KMS-11 (cell line): ENCODE results near the gene TEX48.
A peak's percentile ranks its signal among the peaks of the same experiment; 100 is the strongest.

ENCODE experiments used
- H2AFZ ChIP-seq: fragments of 200-600 bp; sonication (generic); 2 replicates; pipeline ENCODE4 v1.6.1; 2016; ENCODE audit warnings: antibody characterized with exemption, mixed run types, low read depth
- H3K27ac ChIP-seq: fragments of 200-600 bp; sonication (generic); 2 replicates; pipeline ENCODE4 v1.6.1; 2016; ENCODE audit warnings: mild to moderate bottlenecking, mixed run types
- H3K27me3 ChIP-seq: fragments of 200-600 bp; sonication (generic); 2 replicates; pipeline ENCODE4 v1.6.1; 2017; ENCODE audit warnings: mild to moderate bottlenecking, low read depth, mixed run types, moderate library complexity; ENCODE audit not compliant: insufficient read depth
- H3K36me3 ChIP-seq: fragments of 200-600 bp; sonication (generic); 2 replicates; pipeline ENCODE4 v1.6.1; 2017; ENCODE audit warnings: mild to moderate bottlenecking, mixed run types; ENCODE audit not compliant: insufficient read depth
- H3K4me1 ChIP-seq: fragments of 200-600 bp; sonication (generic); 2 replicates; pipeline ENCODE4 v1.6.1; 2016; ENCODE audit warnings: mild to moderate bottlenecking, low read depth, mixed run types; ENCODE audit not compliant: poor library complexity, severe bottlenecking
- H3K4me2 ChIP-seq: fragments of 200-600 bp; sonication (generic); 2 replicates; pipeline ENCODE4 v1.7.0; 2016; ENCODE audit warnings: mild to moderate bottlenecking, mixed run types
- H3K4me3 ChIP-seq: fragments of 200-600 bp; sonication (generic); IDR thresholded peaks from 2 replicates; pipeline ENCODE4 v1.6.1; 2017; ENCODE audit warnings: low read depth, low read length, mixed read lengths; ENCODE audit not compliant: insufficient read depth
- H3K79me2 ChIP-seq: fragments of 200-600 bp; sonication (generic); 2 replicates; pipeline ENCODE4 v1.6.1; 2016; ENCODE audit warnings: low read depth, mixed run types; ENCODE audit not compliant: insufficient read depth
- H3K9ac ChIP-seq: fragments of 200-600 bp; sonication (generic); 2 replicates; pipeline ENCODE4 v1.6.1; 2016; ENCODE audit warnings: mild to moderate bottlenecking, mixed run types
- H4K20me1 ChIP-seq: fragments of 200-600 bp; sonication (generic); 2 replicates; pipeline ENCODE4 v1.6.1; 2016; ENCODE audit warnings: mild to moderate bottlenecking, mixed run types; ENCODE audit not compliant: insufficient read depth
- TF ChIP-seq, protein P1 (sequence below): fragments of 200-600 bp; sonication (generic); conservative IDR thresholded peaks from 2 replicates; pipeline ENCODE4 v1.6.1; 2017; ENCODE audit warnings: low read depth, mild to moderate bottlenecking, antibody characterized with exemption, low read length, moderate library complexity, mixed read lengths

TEX48 gene

GRCh38 chr9:114655689-114656088, 26.3 kb downstream of the TEX48 start:
- H3K4me1 ChIP-seq: peaks cover 15% of the 10 kb centered on the region
- H3K36me3 ChIP-seq: no peaks in the 10 kb centered on the region
- H3K79me2 ChIP-seq: no peaks in the 10 kb centered on the region
- no peak overlapping the region for H3K4me2 ChIP-seq
- TF ChIP-seq, protein P1, sequence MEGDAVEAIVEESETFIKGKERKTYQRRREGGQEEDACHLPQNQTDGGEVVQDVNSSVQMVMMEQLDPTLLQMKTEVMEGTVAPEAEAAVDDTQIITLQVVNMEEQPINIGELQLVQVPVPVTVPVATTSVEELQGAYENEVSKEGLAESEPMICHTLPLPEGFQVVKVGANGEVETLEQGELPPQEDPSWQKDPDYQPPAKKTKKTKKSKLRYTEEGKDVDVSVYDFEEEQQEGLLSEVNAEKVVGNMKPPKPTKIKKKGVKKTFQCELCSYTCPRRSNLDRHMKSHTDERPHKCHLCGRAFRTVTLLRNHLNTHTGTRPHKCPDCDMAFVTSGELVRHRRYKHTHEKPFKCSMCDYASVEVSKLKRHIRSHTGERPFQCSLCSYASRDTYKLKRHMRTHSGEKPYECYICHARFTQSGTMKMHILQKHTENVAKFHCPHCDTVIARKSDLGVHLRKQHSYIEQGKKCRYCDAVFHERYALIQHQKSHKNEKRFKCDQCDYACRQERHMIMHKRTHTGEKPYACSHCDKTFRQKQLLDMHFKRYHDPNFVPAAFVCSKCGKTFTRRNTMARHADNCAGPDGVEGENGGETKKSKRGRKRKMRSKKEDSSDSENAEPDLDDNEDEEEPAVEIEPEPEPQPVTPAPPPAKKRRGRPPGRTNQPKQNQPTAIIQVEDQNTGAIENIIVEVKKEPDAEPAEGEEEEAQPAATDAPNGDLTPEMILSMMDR: no peak
- H3K9ac ChIP-seq: no peak overlapping the region
- H3K4me3 ChIP-seq: no peak overlapping the region
- H4K20me1 ChIP-seq: no peaks in the 10 kb centered on the region
- H3K27me3 ChIP-seq: no peaks in the 10 kb centered on the region
- H2AFZ ChIP-seq: no peak overlapping the region
- H3K27ac ChIP-seq: no peak overlapping the region

GRCh38 chr9:114653556-114654159, 28.3 kb downstream of the TEX48 start:
- Histone ChIP-seq H3K79me2 (no peaks in the 10 kb centered on the region), H2AFZ (peak overlapping the region; percentile 21; the same call in 1 of the 2 replicates), H3K4me2 (peak overlapping the region; percentile 23), H3K27ac (no peak overlapping the region), H3K36me3 (no peaks in the 10 kb centered on the region), H3K9ac (no peak overlapping the region), H3K4me3 (no peak overlapping the region), H4K20me1 (no peaks in the 10 kb centered on the region), H3K27me3 (no peaks in the 10 kb centered on the region), H3K4me1 (peaks cover 15% of the 10 kb centered on the region)
- TF ChIP-seq, protein P1: peak; percentile 93

GRCh38 chr9:114652776-114653555, 29.0 kb downstream of the TEX48 start:
- Histone ChIP-seq H3K79me2 (no peaks in the 10 kb centered on the region), H2AFZ (peak overlapping the region; percentile 21; the same call in 1 of the 2 replicates), H3K27ac (no peak overlapping the region), H4K20me1 (no peaks in the 10 kb centered on the region), H3K27me3 (no peaks in the 10 kb centered on the region), H3K4me2 (peak overlapping the region; percentile 23), H3K4me3 (no peak overlapping the region), H3K4me1 (peaks cover 15% of the 10 kb centered on the region), H3K36me3 (no peaks in the 10 kb centered on the region), H3K9ac (no peak overlapping the region)
- TF ChIP-seq, protein P1: no peak

DNA sequence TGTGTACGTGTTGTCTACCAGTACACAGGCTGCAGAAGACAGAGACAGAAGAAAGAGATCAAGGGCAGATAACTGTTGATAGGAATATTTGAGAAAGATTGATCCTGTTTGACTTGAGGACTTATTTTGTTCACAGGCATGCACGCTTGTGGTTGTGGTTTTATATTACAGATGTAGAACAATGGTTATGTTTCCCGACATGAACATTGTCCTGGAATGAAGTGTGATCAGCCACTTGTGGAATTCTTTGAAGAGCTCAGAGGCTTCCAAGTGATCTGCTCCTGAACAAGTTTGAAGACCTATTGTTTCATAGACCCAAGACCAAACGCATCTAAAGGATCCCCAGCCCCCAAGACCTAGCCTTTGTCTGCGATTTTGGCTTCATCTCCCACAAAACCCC, 38.1 kb downstream of the TEX48 start:
- TF ChIP-seq, protein P1: no peak
- Histone ChIP-seq H3K27ac (no peak overlapping the region), H2AFZ (no peak overlapping the region), H4K20me1 (no peaks in the 10 kb centered on the region; the same call in 1 of the 2 replicates), H3K79me2 (no peaks in the 10 kb centered on the region), H3K27me3 (no peaks in the 10 kb centered on the region), H3K4me1 (no peaks in the 10 kb centered on the region), H3K9ac (no peak overlapping the region), H3K4me2 (no peak overlapping the region), H3K36me3 (peaks cover 8% of the 10 kb centered on the region; the same call in 1 of the 2 replicates), H3K4me3 (no peak overlapping the region)
